ENCODE data around the gene B4GALNT2. TPM values are rescaled to one million over a fixed set of nuclear protein-coding genes. Genes with fewer than 3 reads are reported as not detected.

The B4GALNT2 gene
- total and polyA plus RNA-seq, 2 of the 13 experiments (the other 11 are each of a cell fraction or from before 2014, with no cell fraction given): not detected

GRCh38 chr17:49217651-49218413 lies 85.3 kb downstream of the B4GALNT2 start:
- Histone ChIP-seq H3K4me1 (ENCODE audit: insufficient read depth, low read length) (no peaks in the 10 kb centered on the region), H4K20me1 (ENCODE audit: insufficient read depth, low read length) (no peaks in the 10 kb centered on the region), H3K9ac (ENCODE audit: insufficient read depth, low read depth, low read length) (no peak overlapping the region), H3K9me3 (ENCODE audit: low read length) (no peaks in the 10 kb centered on the region), H3K4me3 (replicated peaks in 1 of 3; ENCODE audit: insufficient read depth in 1 of 3, low read depth in 2 of 3, low read length in 3 of 3) (no peak overlapping the region), H3K4me2 (ENCODE audit: low read depth, low read length) (no peak overlapping the region), H3K36me3 (replicated peaks in 1 of 2; ENCODE audit: control insufficient read depth in 1 of 2, insufficient read depth in 2 of 2, low read length in 2 of 2) (no peaks in the 10 kb centered on the region), H3K27ac (ENCODE audit: extremely low read length, insufficient read depth, low read length) (no peak overlapping the region), H3K79me2 (ENCODE audit: insufficient read depth, low read length) (no peaks in the 10 kb centered on the region), H3K27me3 (ENCODE audit: control insufficient read depth in 1 of 2, insufficient read depth in 2 of 2, low read length in 2 of 2) (peaks cover 8 to 71% of the 10 kb centered on the region in 2 experiments), H2AFZ (ENCODE audit: low read length) (no peak overlapping the region)
- DNase-seq (ENCODE audit: low spot score) (no peak), ATAC-seq (no peak), FAIRE-seq (no peak)
- intact Hi-C loops (cut with micrococcal nuclease; ENCODE audit: unreplicated experiment): no loop called here
- ChIA-PET POLR2A (no interaction called here), CTCF (ENCODE audit: low intra/inter-chr PET ratio, low total read pairs) (no interaction called here)
- in situ Hi-C loops (cut with HindIII; ENCODE audit: extremely low pct_ligation_motif_present, low pct_unique_long_range_greater_than_20kb): no loop called here
- BruUV-seq (replicated peaks): no TSS peak
- WGBS (ENCODE audit: low lambda C conversion rate): 17% methylated on average over 15 of the region's 17 CpGs
- TF ChIP-seq ZNF274 (CRISPR knock-in tag; IDR thresholded peaks at IDR 0.05) (no peak), ZNF256 (CRISPR knock-in tag; conservative IDR thresholded peaks at IDR 0.05) (no peak), ZNF10 (CRISPR knock-in tag; IDR thresholded peaks at IDR 0.05; ENCODE audit: borderline replicate concordance, low read depth) (no peak), ZNF224 (CRISPR knock-in tag; IDR thresholded peaks at IDR 0.05) (no peak), ZNF451 (CRISPR knock-in tag; IDR thresholded peaks at IDR 0.05) (no peak), FOXP1 (IDR thresholded peaks at IDR 0.05) (no peak), FOXP1 (CRISPR knock-in tag; IDR thresholded peaks at IDR 0.05) (no peak), PATZ1 (CRISPR knock-in tag; IDR thresholded peaks at IDR 0.05) (no peak), NRL (CRISPR knock-in tag; IDR thresholded peaks at IDR 0.05; ENCODE audit: borderline replicate concordance) (no peak), RNF219 (CRISPR knock-in tag; IDR thresholded peaks at IDR 0.05) (no peak), SYNCRIP (IDR thresholded peaks at IDR 0.05; ENCODE audit: insufficient read depth, low read depth, low read length) (no peak), JUND (CRISPR knock-in tag; IDR thresholded peaks at IDR 0.05) (no peak), ZNF552 (CRISPR knock-in tag; IDR thresholded peaks at IDR 0.05; ENCODE audit: borderline replicate concordance) (no peak), KLF16 (CRISPR knock-in tag; IDR thresholded peaks at IDR 0.05) (no peak), ZFP82 (CRISPR knock-in tag; IDR thresholded peaks at IDR 0.05; ENCODE audit: borderline replicate concordance) (no peak), TCF7L2 (IDR thresholded peaks at IDR 0.05; ENCODE audit: low read depth, low read length) (no peak), XBP1 (CRISPR knock-in tag; IDR thresholded peaks at IDR 0.05) (no peak), POLR2G (IDR thresholded peaks at IDR 0.05; ENCODE audit: low read depth, low read length) (no peak)
